GM21529 (cell line): ENCODE measurements around the gene SSTR4.

ENCODE experiments used
- ATAC-seq: cut with Tn5 transposase; IDR thresholded peaks from one replicate; pipeline ENCODE4 v1.9.1; 2021; ENCODE audit not compliant: unreplicated experiment

Gene SSTR4

GRCh38 chr20:23085436-23086055, 50.4 kb downstream of the SSTR4 start:
- no peak for ATAC-seq

DNA sequence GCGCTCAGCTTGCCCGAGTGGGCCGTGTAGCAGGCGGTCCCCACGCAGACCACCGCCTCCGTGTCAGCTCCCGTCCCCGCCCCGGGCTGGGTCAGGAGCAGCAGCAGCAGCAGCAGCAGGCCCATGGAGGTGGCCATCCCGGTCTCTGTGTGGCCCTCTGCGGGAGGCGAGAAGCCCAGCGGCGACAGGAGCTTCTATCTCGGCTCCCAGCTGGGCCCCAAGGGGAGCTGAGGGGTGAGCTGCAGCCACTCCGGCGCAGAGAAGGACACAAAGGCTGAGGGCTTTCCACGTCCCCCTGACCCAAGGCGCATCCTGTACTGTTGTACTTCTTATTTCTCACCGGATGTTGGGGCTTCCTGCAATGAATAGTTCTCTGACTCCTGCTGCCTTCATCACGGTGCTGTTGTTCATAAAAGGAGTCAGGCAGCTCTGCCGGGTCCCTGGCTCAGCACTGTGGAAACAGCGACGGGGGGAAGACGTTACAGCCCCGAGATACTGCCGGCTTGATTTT, 51.0 kb downstream of the SSTR4 start, which contains the start of gene CD93:
Gene CD93, minus strand, starts transcription at position 269 of the 511 bp plus-strand sequence. Its CDS starts 132 bp downstream, at position 137.
- no peak for ATAC-seq

- no peak for ATAC-seq
Observed at GRCh38 chr20:23086931-23087411, 51.9 kb downstream of the SSTR4 start.

DNA sequence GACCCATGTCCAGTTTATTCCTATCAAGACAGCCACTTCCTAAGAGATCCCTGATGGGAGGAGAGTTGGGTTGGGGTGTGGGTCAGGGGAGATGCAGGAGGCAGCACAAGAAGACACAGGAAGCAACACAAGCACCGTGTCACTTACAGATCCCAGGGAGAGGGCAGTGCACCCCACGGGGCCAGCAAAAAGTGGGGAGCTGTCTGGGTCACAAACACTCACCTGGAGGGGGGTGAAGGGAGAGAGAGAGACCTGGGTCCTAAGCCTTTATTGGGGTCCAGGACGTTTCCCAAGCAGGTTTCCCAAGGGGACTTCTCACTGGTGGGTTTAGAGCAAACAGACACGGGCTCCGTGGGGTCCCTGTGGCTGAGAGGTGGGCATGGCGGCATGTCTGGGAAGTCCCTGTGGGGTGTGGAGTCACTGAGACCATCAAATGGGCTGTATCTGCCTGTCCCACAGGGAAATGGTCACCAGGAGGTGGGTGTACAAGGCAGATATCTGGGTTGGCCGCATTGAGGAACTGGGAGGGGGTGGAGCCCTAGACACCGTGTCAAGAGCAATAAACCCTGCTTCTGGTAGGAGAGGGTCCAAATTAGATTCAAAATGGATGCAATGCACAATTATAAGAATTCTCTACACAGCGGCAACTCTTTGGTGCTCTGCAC, 52.6 kb downstream of the SSTR4 start:
- no peak for ATAC-seq
